Nucleus accumbens (tissue), 56 donors: Measurements from ENCODE around the gene CNTN5.
"Not testable (repeated sequence)": the region's sequence is repeated elsewhere in the genome, so short reads cannot be mapped to it uniquely, and the experiment has no call there.

Experiments
- DNase-seq, 56 donors: peaks; one replicate each; lab custom pipeline; 2025; lab: John Stamatoyannopoulos, UW

CNTN5 gene

GRCh38 chr11:100257238-100257803 lies 1236.6 kb downstream of the CNTN5 start:
- not testable (repeated sequence) for DNase-seq

GRCh38 chr11:100269516-100269915 lies 1248.8 kb downstream of the CNTN5 start:
- DNase-seq: no peak

- no peak for DNase-seq
These were observed 1252.5 kb downstream of the CNTN5 start for GRCh38 chr11:100273066-100273815.

- DNase-seq: not testable (repeated sequence)
These were observed 1253.7 kb downstream of the CNTN5 start for GRCh38 chr11:100274466-100274865.

GRCh38 chr11:100294748-100295147 lies 1274.0 kb downstream of the CNTN5 start:
- no peak for DNase-seq

GRCh38 chr11:100296051-100296679 lies 1275.4 kb downstream of the CNTN5 start:
- no peak for DNase-seq

GRCh38 chr11:100297516-100297915 lies 1276.8 kb downstream of the CNTN5 start:
- no peak for DNase-seq

- no peak for DNase-seq
These were observed 1282.1 kb downstream of the CNTN5 start for GRCh38 chr11:100302824-100303223.

GRCh38 chr11:100303897-100304296 lies 1283.1 kb downstream of the CNTN5 start:
- no peak for DNase-seq

GRCh38 chr11:100308202-100308601 lies 1287.5 kb downstream of the CNTN5 start:
- no peak for DNase-seq

- no peak for DNase-seq
These were observed 1295.2 kb downstream of the CNTN5 start for GRCh38 chr11:100315946-100316345.

- no peak for DNase-seq
These were observed 1296.2 kb downstream of the CNTN5 start for GRCh38 chr11:100316952-100317351.

GRCh38 chr11:100319691-100320090 lies 1298.9 kb downstream of the CNTN5 start:
- no peak for DNase-seq

GRCh38 chr11:100328626-100329340 lies 1308.0 kb downstream of the CNTN5 start:
- DNase-seq: no peak

- DNase-seq: no peak
These were observed 1308.6 kb downstream of the CNTN5 start for GRCh38 chr11:100329352-100329751.

- DNase-seq: no peak
These were observed 1316.1 kb downstream of the CNTN5 start for GRCh38 chr11:100336873-100337272.

GRCh38 chr11:100338144-100338840 lies 1317.5 kb downstream of the CNTN5 start:
- DNase-seq: no peak

GRCh38 chr11:100340466-100341319 lies 1319.9 kb downstream of the CNTN5 start:
- DNase-seq: no peak

GRCh38 chr11:100353083-100353482 lies 1332.3 kb downstream of the CNTN5 start:
- DNase-seq: no peak

- DNase-seq: no peak
These were observed 1334.0 kb downstream of the CNTN5 start for GRCh38 chr11:100354736-100355135.
